ENCODE measurements around the gene MAD1L1. TPM values are rescaled to one million over a fixed set of nuclear protein-coding genes. Genes with fewer than 3 reads are reported as not detected.

MAD1L1 gene
- total RNA-seq, 1 donor from 2014 or later, result 16.2 TPM

DNA sequence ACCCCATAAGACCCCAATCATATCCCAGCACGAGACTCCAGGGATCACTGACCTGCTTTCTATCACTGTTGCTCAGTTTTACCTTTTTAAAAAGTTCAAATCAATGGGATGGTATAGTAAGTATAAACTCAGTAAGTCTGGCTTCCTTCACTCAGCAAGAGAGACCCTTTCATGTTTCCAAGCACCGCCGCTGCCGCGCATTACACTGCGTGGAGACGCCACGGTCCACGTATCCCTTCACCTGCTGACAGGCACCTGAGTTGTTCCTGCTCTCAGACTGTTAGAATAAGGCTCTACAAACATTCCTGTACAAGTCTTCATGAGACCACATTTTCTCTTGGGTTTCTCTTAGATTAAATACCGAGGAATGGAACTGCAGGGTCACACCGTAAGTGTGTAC, 28.3 kb downstream of the MAD1L1 start:
- TF ChIP-seq, protein P1, sequence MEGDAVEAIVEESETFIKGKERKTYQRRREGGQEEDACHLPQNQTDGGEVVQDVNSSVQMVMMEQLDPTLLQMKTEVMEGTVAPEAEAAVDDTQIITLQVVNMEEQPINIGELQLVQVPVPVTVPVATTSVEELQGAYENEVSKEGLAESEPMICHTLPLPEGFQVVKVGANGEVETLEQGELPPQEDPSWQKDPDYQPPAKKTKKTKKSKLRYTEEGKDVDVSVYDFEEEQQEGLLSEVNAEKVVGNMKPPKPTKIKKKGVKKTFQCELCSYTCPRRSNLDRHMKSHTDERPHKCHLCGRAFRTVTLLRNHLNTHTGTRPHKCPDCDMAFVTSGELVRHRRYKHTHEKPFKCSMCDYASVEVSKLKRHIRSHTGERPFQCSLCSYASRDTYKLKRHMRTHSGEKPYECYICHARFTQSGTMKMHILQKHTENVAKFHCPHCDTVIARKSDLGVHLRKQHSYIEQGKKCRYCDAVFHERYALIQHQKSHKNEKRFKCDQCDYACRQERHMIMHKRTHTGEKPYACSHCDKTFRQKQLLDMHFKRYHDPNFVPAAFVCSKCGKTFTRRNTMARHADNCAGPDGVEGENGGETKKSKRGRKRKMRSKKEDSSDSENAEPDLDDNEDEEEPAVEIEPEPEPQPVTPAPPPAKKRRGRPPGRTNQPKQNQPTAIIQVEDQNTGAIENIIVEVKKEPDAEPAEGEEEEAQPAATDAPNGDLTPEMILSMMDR (IDR thresholded peaks at IDR 0.05; ENCODE audit: borderline replicate concordance), result no peak
- Histone ChIP-seq H3K4me3 (no peak overlapping the region), H3K27ac (replicated peaks) (no peak overlapping the region), H3K36me3 (peaks cover 27% of the 10 kb centered on the region), H3K9me3 (replicated peaks) (no peaks in the 10 kb centered on the region), H3K4me1 (peaks cover 13% of the 10 kb centered on the region), H3K27me3 (ENCODE audit: low read depth) (no peaks in the 10 kb centered on the region)
- no peak for DNase-seq
- intact Hi-C loops (cut with micrococcal nuclease), result no loop called here

DNA sequence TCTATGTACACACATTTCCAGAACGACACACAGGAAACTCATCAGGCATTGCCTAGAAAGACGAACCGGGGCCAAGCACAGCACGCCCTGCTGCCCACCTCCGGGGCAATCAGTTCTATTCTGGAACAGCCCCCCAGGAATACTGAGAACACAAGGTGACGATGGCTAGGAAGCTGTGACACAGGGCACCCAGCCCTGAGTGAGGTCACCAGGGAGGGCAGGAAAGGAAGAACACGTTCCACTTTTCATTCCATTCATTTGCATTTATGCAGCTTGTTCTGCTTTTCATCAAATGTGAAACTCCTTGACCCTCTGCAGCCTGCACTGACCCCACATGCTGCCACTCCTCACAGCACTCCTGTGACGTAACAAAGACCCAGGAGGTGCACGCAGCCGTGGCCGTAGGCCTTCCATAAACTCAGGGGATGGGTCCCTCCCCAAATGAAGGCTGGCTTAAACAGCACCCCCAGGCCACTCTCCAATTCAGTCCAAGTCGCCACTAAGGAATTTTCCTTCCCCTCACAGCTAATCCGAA, 28.9 kb downstream of the MAD1L1 start:
- intact Hi-C loops (cut with micrococcal nuclease), result no loop called here

DNA sequence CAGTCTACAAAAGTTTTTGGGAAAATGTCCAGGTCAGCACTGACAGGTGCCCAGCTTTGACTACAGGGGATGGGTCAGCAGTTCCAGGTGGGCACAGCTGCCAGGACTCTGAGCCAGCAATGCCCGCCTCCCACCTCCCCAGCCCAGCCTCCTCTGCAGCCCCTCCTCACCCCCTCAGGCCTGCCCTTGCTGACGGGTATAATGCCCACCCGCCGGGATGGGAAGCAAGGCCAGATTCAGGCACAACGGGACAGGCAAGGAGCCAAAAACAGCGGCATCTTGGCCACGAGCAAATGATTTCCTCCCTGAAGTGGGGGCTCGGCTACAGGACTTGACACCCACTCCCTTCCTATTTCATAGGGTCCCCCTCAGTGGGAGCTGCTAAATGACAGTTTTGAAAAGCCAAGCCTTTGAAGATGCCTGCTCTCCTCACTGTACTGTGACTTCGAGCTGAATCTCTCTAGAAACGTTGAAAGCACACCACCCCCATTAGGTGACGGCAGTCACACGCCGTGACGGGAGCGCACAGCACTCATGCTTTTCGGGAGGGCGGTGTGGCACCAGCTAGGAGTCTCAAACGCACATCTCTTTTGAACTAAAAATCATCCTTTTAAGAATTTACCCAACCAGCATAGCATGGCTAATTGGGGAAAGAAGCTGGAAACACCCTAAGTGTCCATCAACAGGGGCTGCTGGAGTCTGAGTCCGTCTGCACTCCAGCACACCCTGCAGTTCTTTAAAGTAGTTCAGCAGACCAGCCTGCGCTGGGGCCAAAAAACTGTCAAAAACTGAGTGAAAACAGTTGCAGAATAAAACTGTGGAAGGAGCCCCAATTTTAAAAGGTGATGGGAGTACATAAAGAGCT, 29.6 kb downstream of the MAD1L1 start:
- Histone ChIP-seq H3K4me1 (peaks cover 13% of the 10 kb centered on the region), H3K4me3 (no peak overlapping the region), H3K9me3 (replicated peaks) (no peaks in the 10 kb centered on the region), H3K27me3 (ENCODE audit: low read depth) (no peaks in the 10 kb centered on the region), H3K27ac (replicated peaks) (no peak overlapping the region), H3K36me3 (peaks cover 28% of the 10 kb centered on the region)
- no peak for DNase-seq
- TF ChIP-seq, protein P1 (IDR thresholded peaks at IDR 0.05; ENCODE audit: borderline replicate concordance), result no peak
- intact Hi-C loops (cut with micrococcal nuclease), result no loop called here

More for the DNA sequence above, 28.9 kb downstream of the MAD1L1 start:
- TF ChIP-seq, protein P1 (IDR thresholded peaks at IDR 0.05; ENCODE audit: borderline replicate concordance), result no peak
- DNase-seq, result no peak
- no peaks in the 10 kb centered on the region for H3K9me3 ChIP-seq (replicated peaks)
- H3K4me1 ChIP-seq, result peaks cover 13% of the 10 kb centered on the region
- no peak overlapping the region for H3K27ac ChIP-seq (replicated peaks)
- H3K4me3 ChIP-seq, result no peak overlapping the region
- H3K27me3 ChIP-seq (ENCODE audit: low read depth), result no peaks in the 10 kb centered on the region
- H3K36me3 ChIP-seq, result peaks cover 32% of the 10 kb centered on the region

DNA sequence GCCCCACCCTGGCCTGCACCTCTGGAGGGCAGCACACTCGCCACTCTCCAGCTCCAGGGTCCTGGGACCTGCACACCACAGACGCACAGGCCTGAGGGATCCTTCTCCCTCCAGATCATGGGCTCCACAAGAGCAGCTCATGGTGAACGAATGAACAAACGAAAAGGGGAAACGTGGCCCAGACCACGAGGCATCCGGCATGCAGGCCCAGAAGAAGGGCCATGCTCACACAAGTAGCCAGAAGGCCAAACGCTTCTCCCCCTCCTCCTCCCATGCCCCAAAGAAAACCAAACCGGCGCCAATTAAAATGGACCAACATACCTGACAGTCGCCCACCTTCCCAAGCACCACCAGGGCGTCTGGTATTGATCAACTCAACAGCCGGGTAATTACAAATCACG, 30.4 kb downstream of the MAD1L1 start:
- Histone ChIP-seq H3K9me3 (replicated peaks) (no peaks in the 10 kb centered on the region), H3K4me3 (no peak overlapping the region), H3K36me3 (peaks cover 22% of the 10 kb centered on the region), H3K27me3 (ENCODE audit: low read depth) (no peaks in the 10 kb centered on the region), H3K4me1 (peaks cover 18% of the 10 kb centered on the region), H3K27ac (replicated peaks) (no peak overlapping the region)
- intact Hi-C loops (cut with micrococcal nuclease), result no loop called here
- no peak for DNase-seq
- TF ChIP-seq, protein P1 (IDR thresholded peaks at IDR 0.05; ENCODE audit: borderline replicate concordance), result no peak

DNA sequence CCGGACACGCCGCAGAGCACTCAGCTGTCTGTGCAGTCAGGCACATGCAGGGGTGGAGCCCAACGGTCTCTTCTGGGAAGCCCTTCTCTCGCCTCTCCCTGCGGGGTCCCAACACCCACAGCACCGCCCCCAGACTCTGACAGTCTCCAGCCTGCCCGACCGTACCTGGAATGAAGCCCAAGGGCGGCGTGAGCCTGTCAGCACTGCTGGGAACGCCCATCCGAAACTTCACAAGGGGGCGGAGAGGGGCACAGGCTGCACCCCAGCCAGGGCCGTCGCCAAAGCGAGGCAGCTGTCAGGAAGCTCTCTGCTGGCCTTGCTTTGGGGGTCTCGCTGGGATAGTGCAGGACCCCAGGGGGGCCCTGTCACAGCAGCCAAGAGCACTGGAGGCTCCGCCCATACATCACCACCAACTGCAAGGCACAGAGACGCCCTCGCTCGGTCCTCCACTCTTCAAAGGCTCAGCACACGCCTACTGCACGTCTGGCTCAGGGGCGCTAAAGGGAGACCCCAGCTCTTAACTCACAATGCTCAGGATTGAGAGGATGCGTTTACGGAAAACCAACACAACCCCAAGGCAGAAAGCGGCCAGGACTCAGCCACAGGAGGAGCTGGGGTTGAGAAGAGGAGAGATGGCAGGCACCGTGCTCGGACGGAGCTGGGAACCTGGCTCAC, 30.9 kb downstream of the MAD1L1 start:
- Histone ChIP-seq H3K4me1 (peaks cover 24% of the 10 kb centered on the region), H3K27ac (replicated peaks) (no peak overlapping the region), H3K27me3 (ENCODE audit: low read depth) (no peaks in the 10 kb centered on the region), H3K9me3 (replicated peaks) (no peaks in the 10 kb centered on the region), H3K36me3 (peaks cover 18% of the 10 kb centered on the region), H3K4me3 (no peak overlapping the region)
- intact Hi-C loops (cut with micrococcal nuclease), result no loop called here
- TF ChIP-seq, protein P1 (IDR thresholded peaks at IDR 0.05; ENCODE audit: borderline replicate concordance), result no peak
- DNase-seq, result no peak

Data from left ventricle myocardium inferior (tissue), 1 donor.